NCI-H526 (cell line): ENCODE results near the gene YTHDF1.

Source experiments
- DNase-seq, 2 experiments: peaks; one replicate each; lab custom pipeline; 2025; lab: John Stamatoyannopoulos, UW

The YTHDF1 gene

GRCh38 chr20:63208346-63208909, 7.5 kb downstream of the YTHDF1 start:
- DNase-seq, result no peak

GRCh38 chr20:63206878-63207277, 9.1 kb downstream of the YTHDF1 start:
- DNase-seq, result no peak

GRCh38 chr20:63205896-63206295, 10.0 kb downstream of the YTHDF1 start:
- no peak for DNase-seq

- no peak for DNase-seq
Measured at GRCh38 chr20:63204362-63204761, 11.6 kb downstream of the YTHDF1 start.

GRCh38 chr20:63202811-63203526, 13.0 kb downstream of the YTHDF1 start:
- DNase-seq, result no peak

GRCh38 chr20:63202021-63202420, 13.9 kb downstream of the YTHDF1 start:
- no peak for DNase-seq

- no peak for DNase-seq
Measured at GRCh38 chr20:63198606-63199005, 17.3 kb downstream of the YTHDF1 start.

GRCh38 chr20:63196768-63197470, 19.0 kb downstream of the YTHDF1 start:
- no peak for DNase-seq

- no peak for DNase-seq
Measured at GRCh38 chr20:63194797-63195173, 21.1 kb downstream of the YTHDF1 start.

- no peak for DNase-seq
Measured at GRCh38 chr20:63194007-63194796, 21.7 kb downstream of the YTHDF1 start.

- no peak for DNase-seq
Measured at GRCh38 chr20:63192721-63193120, 23.2 kb downstream of the YTHDF1 start.

- DNase-seq, result no peak
Measured at GRCh38 chr20:63191400-63191799, 24.5 kb downstream of the YTHDF1 start.

GRCh38 chr20:63190828-63191227, 25.1 kb downstream of the YTHDF1 start:
- no peak for DNase-seq

GRCh38 chr20:63189846-63190559, 25.9 kb downstream of the YTHDF1 start:
- no peak for DNase-seq

- no peak for DNase-seq
Measured at GRCh38 chr20:63189322-63189642, 26.6 kb downstream of the YTHDF1 start.

- no peak for DNase-seq
Measured at GRCh38 chr20:63188641-63189321, 27.1 kb downstream of the YTHDF1 start.

- no peak for DNase-seq
Measured at GRCh38 chr20:63188159-63188442, 27.8 kb downstream of the YTHDF1 start.

- DNase-seq, result no peak
Measured at GRCh38 chr20:63187338-63188158, 28.4 kb downstream of the YTHDF1 start.

- DNase-seq, result no peak
Measured at GRCh38 chr20:63186528-63187316, 29.2 kb downstream of the YTHDF1 start.

GRCh38 chr20:63186084-63186483, 29.8 kb downstream of the YTHDF1 start:
- no peak for DNase-seq
